GM12878 (cell line): ENCODE data around the gene TLL1. TPM values are rescaled to one million over a fixed set of nuclear protein-coding genes. Genes with fewer than 3 reads are reported as not detected.

ENCODE experiments used
- ATAC-seq: fragments of 200-7000 bp; cut with Tn5 transposase; 3 replicates; pipeline ENCODE4 v1.9.1; 2020; ENCODE audit warnings: mild to moderate bottlenecking, moderate library complexity
- BruUV-seq: library from RNA; stranded (reverse); fragments of 400-500 nt; replicated peaks from 2 replicates; lab custom pipeline; 2021; lab: Mats Ljungman, UMichigan
- CTCF ChIA-PET: fragments of 300-600 bp; sonication (Branson Sonifier 250); formaldehyde crosslinking; extraction: SDS; loops from one replicate; lab custom pipeline; 2021; ENCODE audit warnings: inconsistent platforms; lab: Yijun Ruan, JAX
- POLR2A ChIA-PET: fragments of 350-600 bp; formaldehyde crosslinking; extraction: SDS; loops from one replicate; lab custom pipeline; 2021; ENCODE audit warnings: inconsistent platforms; lab: Charles Lee
- RAD21 ChIA-PET: fragments of 300-600 bp; sonication (Branson Sonifier 250); formaldehyde crosslinking; loops from one replicate; lab custom pipeline; 2023; ENCODE audit warnings: antibody characterized with exemption; ENCODE audit not compliant: unreplicated experiment; lab: Charles Lee
- SMC1A ChIA-PET: fragments of 300-600 bp; sonication (Branson Sonifier 250); formaldehyde crosslinking; loops from one replicate; lab custom pipeline; 2023; ENCODE audit not compliant: unreplicated experiment, uncharacterized antibody; lab: Charles Lee
- DNase-seq: peaks from one replicate; pipeline ENCODE4 v3.0.0-alpha.2; 2011; ENCODE audit warnings: low read depth, low spot score
- FAIRE-seq: peaks from 3 replicates; lab custom pipeline; 2011; peaks lifted over from hg19 to GRCh38; lab: Jason Lieb, UNC
- H2AFZ ChIP-seq: 2 replicates; pipeline ENCODE4 v1.6.0; 2011; ENCODE audit warnings: low read depth, low read length, control low read depth; ENCODE audit not compliant: control insufficient read depth
- H3K27ac ChIP-seq: 2 replicates; pipeline ENCODE4 v1.5.1; 2011; ENCODE audit warnings: control low read depth; ENCODE audit not compliant: control insufficient read depth, insufficient read depth
- H3K27me3 ChIP-seq, 2 experiments: replicated peaks in 1 of 2; 2 replicates each; pipeline versions ENCODE4 v1.6.0 to v1.6.1; 2011; ENCODE audit warnings: low read length in 1 of 2; ENCODE audit not compliant: control insufficient read depth in 2 of 2, insufficient read depth in 2 of 2
- H3K36me3 ChIP-seq, 2 experiments: 2 replicates each; pipeline ENCODE4 v1.5.1; 2011; ENCODE audit warnings: low read length in 1 of 2; ENCODE audit not compliant: control insufficient read depth in 2 of 2, insufficient read depth in 2 of 2
- H3K4me1 ChIP-seq: 2 replicates; pipeline ENCODE4 v1.6.1; 2011; ENCODE audit warnings: mild to moderate bottlenecking, low read length, moderate library complexity, mixed read lengths; ENCODE audit not compliant: control insufficient read depth, insufficient read depth
- H3K4me2 ChIP-seq: 2 replicates; pipeline ENCODE4 v1.6.0; 2011; ENCODE audit warnings: control low read depth; ENCODE audit not compliant: control insufficient read depth, insufficient read depth
- H3K4me3 ChIP-seq: fragments of 200-600 bp; sonication (generic); 2 replicates; pipeline ENCODE4 v1.5.1; 2016
- H3K79me2 ChIP-seq: 2 replicates; pipeline ENCODE4 v1.6.0; 2011; ENCODE audit warnings: low read length; ENCODE audit not compliant: control insufficient read depth, insufficient read depth
- H3K9ac ChIP-seq: 2 replicates; pipeline ENCODE4 v1.8.0; 2011; ENCODE audit warnings: low read length, control low read depth, mixed read lengths; ENCODE audit not compliant: control insufficient read depth, insufficient read depth
- H3K9me3 ChIP-seq: replicated peaks from 3 replicates; pipeline ENCODE4 v1.5.1; 2011; ENCODE audit warnings: mild to moderate bottlenecking, low read length; ENCODE audit not compliant: control insufficient read depth, insufficient read depth
- H4K20me1 ChIP-seq: 2 replicates; pipeline ENCODE4 v1.6.0; 2011; ENCODE audit not compliant: control insufficient read depth, insufficient read depth
- CEBPB ChIP-seq, 2 experiments: fragments of 150-350 bp in 1 of 2; IDR thresholded peaks; 2 replicates each; pipeline ENCODE4 v1.6.1; 2012 to 2014; ENCODE audit warnings: low read depth in 2 of 2, low read length in 2 of 2, borderline replicate concordance in 1 of 2, inconsistent platforms in 1 of 2
- EP300 ChIP-seq, 2 experiments: fragments of 150-350 bp in 1 of 2; IDR thresholded peaks; 2 replicates each; pipeline ENCODE4 v1.6.1; 2011 to 2012; ENCODE audit warnings: low read depth in 2 of 2, low read length in 2 of 2, borderline replicate concordance in 1 of 2, improper control_type of control experiment in 1 of 2, inconsistent platforms in 1 of 2; ENCODE audit not compliant: control insufficient read depth in 1 of 2
- HDAC2 ChIP-seq: fragments of 200-600 bp; sonication (generic); IDR thresholded peaks from 2 replicates; pipeline ENCODE4 v1.6.1; 2017
- HDAC6 ChIP-seq: fragments of 200-600 bp; sonication (generic); IDR thresholded peaks from one replicate; pipeline ENCODE4 v1.8.0; 2017; ENCODE audit warnings: antibody characterized with exemption; ENCODE audit not compliant: unreplicated experiment
- IKZF2 ChIP-seq, 2 experiments: fragments of 450-650 bp; IDR thresholded peaks; 2 replicates each; pipeline ENCODE4 v1.6.1; 2017; ENCODE audit warnings: mild to moderate bottlenecking in 2 of 2, moderate library complexity in 2 of 2
- JUND ChIP-seq: IDR thresholded peaks from 2 replicates; pipeline ENCODE4 v1.6.1; 2012; ENCODE audit warnings: low read depth, mild to moderate bottlenecking, low read length, improper control_type of control experiment, moderate library complexity
- KDM1A ChIP-seq: fragments of 200-600 bp; sonication (generic); IDR thresholded peaks from 2 replicates; pipeline ENCODE4 v1.6.1; 2016; ENCODE audit warnings: borderline replicate concordance
- MEF2A ChIP-seq: IDR thresholded peaks from 2 replicates; pipeline ENCODE4 v1.6.1; 2011; ENCODE audit warnings: low read depth, mild to moderate bottlenecking, low read length, moderate library complexity; ENCODE audit not compliant: insufficient read depth
- MTA3 ChIP-seq: IDR thresholded peaks from 2 replicates; pipeline ENCODE4 v1.6.1; 2012; ENCODE audit warnings: low read length, inconsistent platforms, borderline replicate concordance
- NBN ChIP-seq: fragments of 450-650 bp; IDR thresholded peaks from 2 replicates; pipeline ENCODE4 v1.6.1; 2016
- NFIC ChIP-seq: IDR thresholded peaks from 2 replicates; pipeline ENCODE4 v1.6.1; 2012; ENCODE audit warnings: low read depth, mild to moderate bottlenecking, inconsistent platforms, low read length, moderate library complexity
- NFXL1 ChIP-seq: fragments of 450-650 bp; IDR thresholded peaks from 2 replicates; pipeline ENCODE4 v1.6.1; 2017; ENCODE audit warnings: antibody characterized with exemption, mild to moderate bottlenecking, borderline replicate concordance
- NFYA ChIP-seq: IDR thresholded peaks from 2 replicates; pipeline ENCODE4 v1.6.1; 2011; ENCODE audit warnings: low read depth, mild to moderate bottlenecking, low read length, improper control_type of control experiment, borderline replicate concordance
- NFYB ChIP-seq: IDR thresholded peaks from 2 replicates; pipeline ENCODE4 v1.6.1; 2011; ENCODE audit warnings: low read depth, mild to moderate bottlenecking, low read length, improper control_type of control experiment, moderate library complexity; ENCODE audit not compliant: insufficient read depth
- RB1 ChIP-seq: fragments of 450-650 bp; formaldehyde crosslinking; IDR thresholded peaks from 2 replicates; pipeline ENCODE4 v1.6.1; 2017; ENCODE audit warnings: mild to moderate bottlenecking, borderline replicate concordance
- RBBP5 ChIP-seq: fragments of 200-600 bp; sonication (generic); conservative IDR thresholded peaks from 2 replicates; pipeline ENCODE4 v1.6.1; 2016
- SIX5 ChIP-seq: IDR thresholded peaks from 2 replicates; pipeline ENCODE4 v1.6.1; 2011; ENCODE audit warnings: mild to moderate bottlenecking, low read depth, low read length, moderate library complexity; ENCODE audit not compliant: severe bottlenecking
- SMC3 ChIP-seq: IDR thresholded peaks from 2 replicates; pipeline ENCODE4 v1.6.1; 2011; ENCODE audit warnings: low read length, improper control_type of control experiment, borderline replicate concordance
- SP1 ChIP-seq: IDR thresholded peaks from one replicate; pipeline ENCODE4 v1.6.1; 2011; ENCODE audit warnings: low read depth, low read length
- SREBF2 ChIP-seq: IDR thresholded peaks from 2 replicates; pipeline ENCODE4 v1.6.1; 2012; ENCODE audit warnings: mild to moderate bottlenecking, low read length
- SRF ChIP-seq, 2 experiments: IDR thresholded peaks; 2 replicates each; pipeline ENCODE4 v1.6.1; 2011; ENCODE audit warnings: low read depth in 2 of 2, low read length in 2 of 2, mild to moderate bottlenecking in 1 of 2, moderate library complexity in 1 of 2
- SUPT20H ChIP-seq: IDR thresholded peaks from 2 replicates; pipeline ENCODE4 v1.6.1; 2011; ENCODE audit warnings: low read depth, mild to moderate bottlenecking, low read length, moderate library complexity, borderline replicate concordance; ENCODE audit not compliant: control insufficient read depth
- SUZ12 ChIP-seq: fragments of 200-600 bp; sonication (generic); IDR thresholded peaks from one replicate; pipeline ENCODE4 v1.6.1; 2018; ENCODE audit warnings: antibody characterized with exemption, mild to moderate bottlenecking; ENCODE audit not compliant: unreplicated experiment
- ZBTB33 ChIP-seq: fragments of 450-650 bp; IDR thresholded peaks from 2 replicates; pipeline ENCODE4 v1.6.1; 2017; ENCODE audit warnings: mild to moderate bottlenecking
- WGBS: methylation state at CpG from one replicate; pipeline ENCODE4 v1.1.6; 2016; ENCODE audit warnings: low lambda C conversion rate; ENCODE audit not compliant: insufficient replicate concordance, insufficient coverage; ENCODE audit errors: missing lambda C conversion rate; 5-methylcytosine and 5-hydroxymethylcytosine counted together
- in situ Hi-C: fragments of 300-500 bp; cut with MboI; formaldehyde crosslinking; loops from 9 replicates; pipeline ENCODE4 v1.14.3; 2018; ENCODE audit warnings: mixed read lengths
- intact Hi-C: fragments of 100-400 bp; cut with micrococcal nuclease; formaldehyde crosslinking; loops from one replicate; pipeline ENCODE4 v1.14.2; 2022; ENCODE audit not compliant: unreplicated experiment
- polyA plus RNA-seq, 11 experiments: library from polyadenylated mRNA; depleted of rRNA in 4 of 11; unstranded in 6 of 11; stranded (reverse) in 5 of 11; fragments of >200 nt; fragmentation: Nextera tagmentation in 4 of 11; fragmentation: Illumina TruSeq in 1 of 11; extraction: Ambion mirVana in 4 of 11; extraction: Trizol in 1 of 11; gene quantifications; 1 replicate in 1 of 11; 2 replicates in 10 of 11; pipeline versions ENCODE4 v1.2.1 to v1.2.3, GENCODE V29; 2011 to 2016; ENCODE audit warnings: inconsistent platforms in 2 of 11, missing spikeins in 2 of 11, low read depth in 1 of 11
- total RNA-seq, 4 experiments: library from RNA; depleted of rRNA in 3 of 4; stranded (reverse); fragments of >200 nt in 3 of 4; fragmentation: Illumina TruSeq in 1 of 4; extraction: Trizol in 1 of 4; gene quantifications; 2 replicates each; pipeline versions ENCODE4 v1.2.1 to v1.2.3, GENCODE V29; 2013 to 2021

The TLL1 gene
- total and polyA plus RNA-seq, 10 of the 15 experiments (the other 5 are each of a cell fraction or from before 2014, with no cell fraction given) = 0.02 to 0.31 (median 0.05) TPM; not detected in 2

- TF ChIP-seq ZBTB33 (no peak), MEF2A (no peak), SMC3 (no peak), NFYB (no peak)
Measured at GRCh38 chr4:166087569-166087968, 214.5 kb downstream of the TLL1 start (continued).

- ChIA-PET CTCF (interaction anchor here (1.3 to 6.6 kb wide), 6 partner anchors 11 to 595 kb away, joined by 3 to 56 read pairs (median 6); no protein-coding TSS in a partner anchor), POLR2A (interaction anchor here (0.8 kb wide), 1 partner anchor 49 kb away, joined by 4 read pairs; no protein-coding TSS in a partner anchor), RAD21 (interaction anchor here (1.3 to 3.4 kb wide), 4 partner anchors 10 to 595 kb away, joined by 3 to 26 read pairs (median 6); no protein-coding TSS in a partner anchor), SMC1A (interaction anchor here (1.0 to 6.1 kb wide), 10 partner anchors 13 to 595 kb away, joined by 3 to 43 read pairs (median 5); no protein-coding TSS in a partner anchor)
- Histone ChIP-seq H4K20me1 (no peaks in the 10 kb centered on the region), H2AFZ (no peak overlapping the region), H3K9me3 (no peaks in the 10 kb centered on the region), H3K27ac (no peak overlapping the region), H3K79me2 (no peaks in the 10 kb centered on the region), H3K9ac (no peak overlapping the region), H3K4me2 (no peak overlapping the region), H3K36me3 (no peaks in the 10 kb centered on the region), H3K4me3 (no peak overlapping the region), H3K4me1 (no peaks in the 10 kb centered on the region), H3K27me3 (no peaks in the 10 kb centered on the region)
- in situ Hi-C loops (loop anchor here (25.0 kb wide), 1 partner anchor 951 kb away; no protein-coding TSS in a partner anchor), intact Hi-C loops (no loop called here)
- TF ChIP-seq JUND = no peak
- no peak for TF ChIP-seq NFIC
- no peak for TF ChIP-seq SUPT20H
- no peak for TF ChIP-seq SIX5
- TF ChIP-seq IKZF2 (IDR thresholded peaks at IDR 0.05) = no peak
- no peak for TF ChIP-seq NFYA
- TF ChIP-seq NFXL1 = no peak
- no peak for TF ChIP-seq RB1
- no peak for TF ChIP-seq HDAC2
- TF ChIP-seq SP1 = no peak
- TF ChIP-seq NBN = no peak
- no peak for TF ChIP-seq HDAC6
- TF ChIP-seq RBBP5 = no peak
- no peak for TF ChIP-seq SUZ12
- no peak for TF ChIP-seq CEBPB (IDR thresholded peaks at IDR 0.05; ENCODE audit: borderline replicate concordance in 1 of 2, low read depth in 2 of 2, low read length in 2 of 2)
- no peak for TF ChIP-seq SRF (IDR thresholded peaks at IDR 0.05; ENCODE audit: low read depth in 2 of 2, low read length in 2 of 2)
- no peak for TF ChIP-seq EP300 (IDR thresholded peaks at IDR 0.05; ENCODE audit: borderline replicate concordance in 1 of 2, control insufficient read depth in 1 of 2, low read depth in 2 of 2, low read length in 2 of 2)
- no peak for TF ChIP-seq KDM1A
- no peak for TF ChIP-seq SREBF2
- TF ChIP-seq MTA3 = no peak
- ATAC-seq = no peak
- WGBS = 15% methylated on average over 4 of the region's 4 CpGs
- no peak for FAIRE-seq
- BruUV-seq = no TSS peak
- DNase-seq = no peak
Measured at GRCh38 chr4:166088576-166088975, 215.5 kb downstream of the TLL1 start.
